HL-60 (cell line): Measurements from ENCODE around the gene LZIC.

Source experiments
- CTCF ChIP-seq: IDR thresholded peaks from one replicate; pipeline ENCODE4 v1.5.1; 2011; ENCODE audit warnings: low read length, control low read depth, inconsistent platforms; ENCODE audit not compliant: insufficient read depth
- REST ChIP-seq: IDR thresholded peaks from 2 replicates; pipeline ENCODE4 v1.6.1; 2012; ENCODE audit warnings: low read depth; ENCODE audit not compliant: insufficient replicate concordance

- TF ChIP-seq CTCF (no peak), REST (no peak)
Measured at GRCh38 chr1:9960011-9960410, 16.8 kb upstream of the LZIC start.
